ENCODE results near the gene CHAT. TPM values are rescaled to one million over a fixed set of nuclear protein-coding genes. Genes with fewer than 3 reads are reported as not detected.

CHAT gene
- total RNA-seq, 4 donors from 2014 or later: not detected

GRCh38 chr10:49644035-49644646 is 30.3 kb downstream of the CHAT start:
- H3K27ac ChIP-seq: no peak overlapping the region
- TF ChIP-seq CTCF (IDR thresholded peaks at IDR 0.05) (no peak), POLR2A (IDR thresholded peaks at IDR 0.05) (no peak)
- no peak overlapping the region for H3K4me3 ChIP-seq (replicated peaks in 1 of 3)
- WGBS, 2 donors: 81 to 91% methylated on average over 6 to 7 of the region's 7 CpGs
- intact Hi-C loops (cut with DNase I): no loop called here
- no peaks in the 10 kb centered on the region for H3K4me1 ChIP-seq
- H3K9me3 ChIP-seq: no peaks in the 10 kb centered on the region
- no peak for DNase-seq
- H3K27me3 ChIP-seq: no peaks in the 10 kb centered on the region
- H3K36me3 ChIP-seq: no peaks in the 10 kb centered on the region

GRCh38 chr10:49645417-49645816 is 31.6 kb downstream of the CHAT start:
- TF ChIP-seq CTCF (IDR thresholded peaks at IDR 0.05) (no peak), POLR2A (IDR thresholded peaks at IDR 0.05) (no peak)
- DNase-seq: no peak
- Histone ChIP-seq H3K9me3 (no peaks in the 10 kb centered on the region), H3K4me1 (no peaks in the 10 kb centered on the region), H3K36me3 (no peaks in the 10 kb centered on the region), H3K27me3 (no peaks in the 10 kb centered on the region), H3K27ac (no peak overlapping the region), H3K4me3 (replicated peaks in 1 of 3) (no peak overlapping the region)
- intact Hi-C loops (cut with DNase I): no loop called here
- 71 to 85% methylated on average over 8 of the region's 8 CpGs for WGBS, 2 donors

GRCh38 chr10:49645871-49646870 is 32.3 kb downstream of the CHAT start:
- H3K27me3 ChIP-seq: no peaks in the 10 kb centered on the region
- no peaks in the 10 kb centered on the region for H3K9me3 ChIP-seq
- 75 to 93% methylated on average over 13 to 14 of the region's 22 CpGs for WGBS, 2 donors
- H3K27ac ChIP-seq: no peak overlapping the region
- intact Hi-C loops (cut with DNase I): no loop called here
- no peak for DNase-seq
- H3K36me3 ChIP-seq: no peaks in the 10 kb centered on the region
- no peak overlapping the region for H3K4me3 ChIP-seq (replicated peaks in 1 of 3)
- TF ChIP-seq POLR2A (IDR thresholded peaks at IDR 0.05): no peak
- no peak for TF ChIP-seq CTCF (IDR thresholded peaks at IDR 0.05)
- H3K4me1 ChIP-seq: no peaks in the 10 kb centered on the region

- no peak for DNase-seq
- TF ChIP-seq CTCF (IDR thresholded peaks at IDR 0.05) (no peak), POLR2A (IDR thresholded peaks at IDR 0.05) (no peak)
- H3K9me3 ChIP-seq: no peaks in the 10 kb centered on the region
- H3K4me3 ChIP-seq (replicated peaks in 1 of 3): no peak overlapping the region
- no peaks in the 10 kb centered on the region for H3K36me3 ChIP-seq
- H3K27ac ChIP-seq: no peak overlapping the region
- intact Hi-C loops (cut with DNase I): no loop called here
- H3K4me1 ChIP-seq: no peaks in the 10 kb centered on the region
- no peaks in the 10 kb centered on the region for H3K27me3 ChIP-seq
- WGBS, 2 donors: 78 to 86% methylated on average over 4 of the region's 4 CpGs
Observed at GRCh38 chr10:49647554-49647953, 33.7 kb downstream of the CHAT start.
